H9 (cell line): ENCODE measurements around the gene PRKCZ. TPM values are rescaled to one million over a fixed set of nuclear protein-coding genes. Genes with fewer than 3 reads are reported as not detected.

ENCODE experiments used
- DNase-seq: peaks from one replicate; pipeline ENCODE4 v3.0.0-alpha.2; 2017
- H2AFZ ChIP-seq: one replicate; pipeline ENCODE4 v1.6.1; 2013; ENCODE audit warnings: mild to moderate bottlenecking, low read length, control low read depth, moderate library complexity
- H2AK5ac ChIP-seq: 2 replicates; pipeline ENCODE4 v1.6.1; 2013; ENCODE audit warnings: low read length, control low read depth, mixed read lengths; ENCODE audit not compliant: insufficient read length
- H2BK120ac ChIP-seq: one replicate; pipeline ENCODE4 v1.6.1; 2013; ENCODE audit warnings: low read depth, mild to moderate bottlenecking, low read length, control low read depth, inconsistent platforms; ENCODE audit not compliant: poor library complexity, severe bottlenecking
- H2BK12ac ChIP-seq: 2 replicates; pipeline ENCODE4 v1.6.1; 2013; ENCODE audit warnings: low read length, control low read depth, mixed read lengths, low read depth; ENCODE audit not compliant: insufficient read length
- H2BK15ac ChIP-seq: 2 replicates; pipeline ENCODE4 v1.6.1; 2013; ENCODE audit warnings: low read depth, low read length, control low read depth
- H2BK20ac ChIP-seq: one replicate; pipeline ENCODE4 v1.6.1; 2013; ENCODE audit warnings: low read depth, mild to moderate bottlenecking, low read length, control low read depth, inconsistent platforms; ENCODE audit not compliant: poor library complexity, severe bottlenecking
- H2BK5ac ChIP-seq: 2 replicates; pipeline ENCODE4 v1.6.1; 2013; ENCODE audit warnings: low read length, control low read depth, mixed read lengths; ENCODE audit not compliant: insufficient read length
- H3K14ac ChIP-seq: 2 replicates; pipeline ENCODE4 v1.6.1; 2013; ENCODE audit warnings: low read length, control low read depth; ENCODE audit not compliant: insufficient read depth
- H3K18ac ChIP-seq: 2 replicates; pipeline ENCODE4 v1.6.1; 2013; ENCODE audit warnings: low read depth, mild to moderate bottlenecking, mixed read lengths, low read length, control low read depth; ENCODE audit not compliant: insufficient read length
- H3K23ac ChIP-seq: 2 replicates; pipeline ENCODE4 v1.6.1; 2013; ENCODE audit warnings: low read length, control low read depth, mixed read lengths, low read depth; ENCODE audit not compliant: insufficient read length
- H3K23me2 ChIP-seq: 2 replicates; pipeline ENCODE4 v1.6.1; 2013; ENCODE audit warnings: low read depth, mild to moderate bottlenecking, mixed read lengths, low read length, control low read depth; ENCODE audit not compliant: insufficient read length, poor library complexity, severe bottlenecking
- H3K27ac ChIP-seq: 2 replicates; pipeline ENCODE4 v1.5.1; 2013; ENCODE audit warnings: low read length, control low read depth, mixed read lengths, low read depth; ENCODE audit not compliant: insufficient read length
- H3K27me3 ChIP-seq: 2 replicates; pipeline ENCODE4 v1.6.1; 2013; ENCODE audit warnings: low read length, control low read depth, inconsistent platforms; ENCODE audit not compliant: insufficient read depth
- H3K4ac ChIP-seq: 2 replicates; pipeline ENCODE4 v1.6.1; 2013; ENCODE audit warnings: low read depth, mild to moderate bottlenecking, control low read depth, inconsistent platforms, low read length, moderate library complexity
- H3K4me1 ChIP-seq: 2 replicates; pipeline ENCODE4 v1.6.1; 2013; ENCODE audit warnings: low read length, control low read depth, inconsistent platforms; ENCODE audit not compliant: insufficient read depth
- H3K4me2 ChIP-seq: 2 replicates; pipeline ENCODE4 v1.6.1; 2013; ENCODE audit warnings: low read length, control low read depth, mixed read lengths; ENCODE audit not compliant: insufficient read length, insufficient read depth
- H3K56ac ChIP-seq: 2 replicates; pipeline ENCODE4 v1.6.1; 2013; ENCODE audit warnings: low read depth, mild to moderate bottlenecking, mixed read lengths, low read length, control low read depth; ENCODE audit not compliant: insufficient read length
- H3K79me1 ChIP-seq: 2 replicates; pipeline ENCODE4 v1.6.1; 2013; ENCODE audit warnings: low read depth, mild to moderate bottlenecking, moderate library complexity, low read length, control low read depth, inconsistent platforms; ENCODE audit not compliant: insufficient read depth, poor library complexity, severe bottlenecking
- H3K79me2 ChIP-seq: 2 replicates; pipeline ENCODE4 v1.6.1; 2013; ENCODE audit warnings: low read length, control low read depth, inconsistent platforms; ENCODE audit not compliant: insufficient read depth
- H3K9ac ChIP-seq: 2 replicates; pipeline ENCODE4 v1.6.1; 2013; ENCODE audit warnings: low read length, control low read depth, mixed read lengths; ENCODE audit not compliant: insufficient read length; ENCODE audit errors: extremely low read depth
- H3K9me3 ChIP-seq: one replicate; pipeline ENCODE4 v1.6.1; 2013; ENCODE audit warnings: low read depth, low read length, inconsistent platforms; ENCODE audit not compliant: control insufficient read depth
- H3T11ph ChIP-seq: one replicate; pipeline ENCODE4 v1.6.1; 2013; ENCODE audit warnings: mild to moderate bottlenecking, low read length, control low read depth, inconsistent platforms
- H4K20me1 ChIP-seq: one replicate; pipeline ENCODE4 v1.6.1; 2013; ENCODE audit not compliant: control insufficient read depth, insufficient read length, insufficient read depth
- H4K5ac ChIP-seq: 2 replicates; pipeline ENCODE4 v1.6.1; 2013; ENCODE audit warnings: low read depth, mild to moderate bottlenecking, mixed read lengths, low read length, control low read depth; ENCODE audit not compliant: insufficient read length
- H4K8ac ChIP-seq: replicated peaks from 2 replicates; pipeline ENCODE4 v1.6.1; 2013; ENCODE audit warnings: low read length, control low read depth, mixed read lengths, low read depth; ENCODE audit not compliant: insufficient read length
- H4K91ac ChIP-seq: 2 replicates; pipeline ENCODE4 v1.6.1; 2013; ENCODE audit warnings: low read depth, mild to moderate bottlenecking, moderate library complexity, mixed read lengths, low read length, control low read depth; ENCODE audit not compliant: insufficient read length
- H3K27ac Mint-ChIP-seq, 3 experiments: 2 replicates in 2 of 3; 3 replicates in 1 of 3; pipeline ENCODE4 v1.8.0; 2020 to 2021; ENCODE audit warnings: mixed read lengths in 3 of 3, mild to moderate bottlenecking in 1 of 3, moderate library complexity in 1 of 3
- H3K27me3 Mint-ChIP-seq: 2 replicates; pipeline ENCODE4 v1.8.0; 2021; ENCODE audit warnings: low read depth, mild to moderate bottlenecking, moderate library complexity, mixed read lengths
- H3K36me3 Mint-ChIP-seq, 3 experiments: 2 replicates in 2 of 3; 3 replicates in 1 of 3; pipeline ENCODE4 v1.8.0; 2020 to 2021; ENCODE audit warnings: low read depth in 3 of 3, mixed read lengths in 3 of 3; ENCODE audit not compliant: insufficient read depth in 1 of 3
- H3K4me1 Mint-ChIP-seq, 2 experiments: 2 replicates each; pipeline ENCODE4 v1.8.0; 2020; ENCODE audit warnings: mixed read lengths in 2 of 2
- H3K4me3 Mint-ChIP-seq, 2 experiments: 2 replicates in 1 of 2; 3 replicates in 1 of 2; pipeline ENCODE4 v1.8.0; 2020 to 2021; ENCODE audit warnings: mild to moderate bottlenecking in 2 of 2, mixed read lengths in 2 of 2, moderate library complexity in 1 of 2
- H3K9me3 Mint-ChIP-seq, 2 experiments: 2 replicates in 1 of 2; 3 replicates in 1 of 2; pipeline ENCODE4 v1.8.0; 2020; ENCODE audit warnings: mild to moderate bottlenecking in 2 of 2, mixed read lengths in 2 of 2, moderate library complexity in 1 of 2
- CTCF ChIP-seq: fragments of 200-600 bp; sonication (generic); conservative IDR thresholded peaks from 3 replicates; pipeline ENCODE4 v1.8.0; 2021; ENCODE audit warnings: antibody characterized with exemption, mild to moderate bottlenecking
- WGBS: extraction: QIAGEN DNeasy Blood & Tissue Kit; methylation state at CpG from one replicate; pipeline ENCODE4 v1.1.7; 2013; ENCODE audit warnings: missing lambda C conversion rate, low lambda C conversion rate, mixed read lengths; ENCODE audit not compliant: insufficient read length; ENCODE audit errors: extremely low coverage; 5-methylcytosine and 5-hydroxymethylcytosine counted together
- total RNA-seq: library from RNA; stranded (reverse); gene quantifications from 2 replicates; pipeline ENCODE4 v1.2.1, GENCODE V29; 2021

The PRKCZ gene
- total RNA-seq, 1 experiment from 2014 or later: 48.4 TPM

GRCh38 chr1:2014741-2015735 lies 35.2 kb upstream of the PRKCZ start:
- H3K27me3 ChIP-seq: peaks cover 4% of the 10 kb centered on the region; the same call in 1 of the 2 replicates

More at GRCh38 chr1:2014741-2015735, 35.2 kb upstream of the PRKCZ start:
- WGBS: no CpG with 5 or more reads among the region's 34 CpGs
- Histone ChIP-seq H4K5ac (no peak overlapping the region), H2BK5ac (no peak overlapping the region), H3K79me1 (no peaks in the 10 kb centered on the region), H2AK5ac (no peak overlapping the region), H4K20me1 (no peaks in the 10 kb centered on the region), H3K56ac (no peak overlapping the region), H3K9ac (no peak overlapping the region), H3K23me2 (no peaks in the 10 kb centered on the region), H3K23ac (no peak overlapping the region), H3K79me2 (no peaks in the 10 kb centered on the region), H3K27ac (no peak overlapping the region), H2AFZ (no peak overlapping the region), H3K18ac (no peak overlapping the region), H3K4me2 (no peak overlapping the region), H2BK20ac (no peak overlapping the region), H2BK12ac (no peak overlapping the region), H3K9me3 (no peaks in the 10 kb centered on the region), H4K91ac (no peak overlapping the region), H3K4me1 (no peaks in the 10 kb centered on the region), H3K14ac (no peak overlapping the region; the same call in 1 of the 2 replicates), H4K8ac (no peak overlapping the region), H3T11ph (no peak overlapping the region), H2BK120ac (no peak overlapping the region), H2BK15ac (no peak overlapping the region), H3K4ac (no peak overlapping the region)
- H3K36me3 Mint-ChIP-seq: no peaks in the 10 kb centered on the region
- peaks cover 10 to 13% of the 10 kb centered on the region in 2 experiments for H3K4me1 Mint-ChIP-seq
- no peak for DNase-seq
- no peak for TF ChIP-seq CTCF
- H3K27ac Mint-ChIP-seq: no peak overlapping the region; a peak in 1 of 7 replicates
- H3K9me3 Mint-ChIP-seq: peaks cover 0 to 2% of the 10 kb centered on the region in 2 experiments; a peak in 1 of 5 replicates
- H3K27me3 Mint-ChIP-seq: peaks cover 44% of the 10 kb centered on the region
- H3K4me3 Mint-ChIP-seq: no peak overlapping the region
